ENCODE results near the gene ZMAT1. TPM values are rescaled to one million over a fixed set of nuclear protein-coding genes. Genes with fewer than 3 reads are reported as not detected.
"Not testable (repeated sequence)": the region's sequence is repeated elsewhere in the genome, so short reads cannot be mapped to it uniquely, and the experiment has no call there.

Gene ZMAT1
- 1 to 10 TPM; 3.0 to 3.6 TPM for total RNA-seq

- Mint-ChIP-seq H3K4me1 (peaks cover 11% of the 10 kb centered on the region), H3K27me3 (no peaks in the 10 kb centered on the region), H3K36me3 (ENCODE audit: low read depth) (peaks cover 5% of the 10 kb centered on the region), H3K9me3 (peaks cover 7% of the 10 kb centered on the region), H3K4me3 (peak within 1 kb of the TSS; percentile 80), H3K27ac (peak within 1 kb of the TSS; percentile 77)
- DNase-seq: peak; percentile 92
- ChIA-PET CTCF (interaction anchor here (0.8 to 0.9 kb wide), 2 partner anchors 8 to 517 kb away, joined by 3 read pairs; no protein-coding TSS in a partner anchor), POLR2A (interaction anchor here (0.6 to 1.7 kb wide), 5 partner anchors 21 to 668 kb away, joined by 3 to 9 read pairs (median 3); partner anchors contain the start of genes ARMCX5, ARMCX6, RPL36A and TIMM8A)
Measured at GRCh38 chrX:101931488-101932248, at the start of gene ZMAT1. Gene ZMAT1, minus strand, starts transcription at chrX:101932027. Its CDS starts 19 bp downstream, at chrX:101932008.

- no peak overlapping the region for H3K4me3 Mint-ChIP-seq
- H3K27me3 Mint-ChIP-seq: no peaks in the 10 kb centered on the region
- no peaks in the 10 kb centered on the region for H3K4me1 Mint-ChIP-seq
- no peak for DNase-seq
- H3K27ac Mint-ChIP-seq: no peak overlapping the region
- ChIA-PET POLR2A (no interaction called here), CTCF (no interaction called here)
- H3K36me3 Mint-ChIP-seq (ENCODE audit: low read depth): no peaks in the 10 kb centered on the region
- H3K9me3 Mint-ChIP-seq: no peaks in the 10 kb centered on the region
Measured at GRCh38 chrX:101977106-101977505, 45.3 kb upstream of the ZMAT1 start.

- no peak for DNase-seq
- Mint-ChIP-seq H3K27ac (no peak overlapping the region), H3K9me3 (no peaks in the 10 kb centered on the region), H3K4me1 (no peaks in the 10 kb centered on the region), H3K27me3 (no peaks in the 10 kb centered on the region), H3K36me3 (ENCODE audit: low read depth) (no peaks in the 10 kb centered on the region), H3K4me3 (no peak overlapping the region)
- ChIA-PET POLR2A (no interaction called here), CTCF (no interaction called here)
Measured at GRCh38 chrX:101973066-101973465, 41.2 kb upstream of the ZMAT1 start.

- H3K4me1 Mint-ChIP-seq; DNase-seq; H3K36me3 Mint-ChIP-seq (ENCODE audit: low read depth); H3K27ac Mint-ChIP-seq; H3K4me3 Mint-ChIP-seq; H3K9me3 Mint-ChIP-seq; POLR2A ChIA-PET; CTCF ChIA-PET; H3K27me3 Mint-ChIP-seq: not testable (repeated sequence)
Measured at GRCh38 chrX:101964923-101965539, 33.2 kb upstream of the ZMAT1 start.

GRCh38 chrX:101958139-101958538, 26.3 kb upstream of the ZMAT1 start:
- ChIA-PET POLR2A (no interaction called here), CTCF (no interaction called here)
- no peak overlapping the region for H3K27ac Mint-ChIP-seq

GRCh38 chrX:101957174-101957573, 25.3 kb upstream of the ZMAT1 start:
- no peak overlapping the region for H3K27ac Mint-ChIP-seq
- ChIA-PET CTCF (no interaction called here), POLR2A (no interaction called here)
- no peaks in the 10 kb centered on the region for H3K36me3 Mint-ChIP-seq (ENCODE audit: low read depth)
- DNase-seq: no peak
- H3K4me3 Mint-ChIP-seq: no peak overlapping the region
- peaks cover 6% of the 10 kb centered on the region for H3K9me3 Mint-ChIP-seq
- peaks cover 7% of the 10 kb centered on the region for H3K4me1 Mint-ChIP-seq
- H3K27me3 Mint-ChIP-seq: peaks cover 3% of the 10 kb centered on the region

More at GRCh38 chrX:101958139-101958538, 26.3 kb upstream of the ZMAT1 start:
- Mint-ChIP-seq H3K9me3 (peaks cover 1% of the 10 kb centered on the region), H3K36me3 (ENCODE audit: low read depth) (no peaks in the 10 kb centered on the region), H3K27me3 (peaks cover under 1% of the 10 kb centered on the region), H3K4me1 (peaks cover 7% of the 10 kb centered on the region), H3K4me3 (no peak overlapping the region)
- no peak for DNase-seq

- no peak overlapping the region for H3K4me3 Mint-ChIP-seq
- H3K27me3 Mint-ChIP-seq: peaks cover 3% of the 10 kb centered on the region
- peaks cover 7% of the 10 kb centered on the region for H3K4me1 Mint-ChIP-seq
- ChIA-PET POLR2A (no interaction called here), CTCF (no interaction called here)
- H3K27ac Mint-ChIP-seq: no peak overlapping the region
- no peaks in the 10 kb centered on the region for H3K36me3 Mint-ChIP-seq (ENCODE audit: low read depth)
- peaks cover 6% of the 10 kb centered on the region for H3K9me3 Mint-ChIP-seq
- no peak for DNase-seq
Measured at GRCh38 chrX:101956556-101956955, 24.7 kb upstream of the ZMAT1 start.

GRCh38 chrX:101950581-101950980, 18.8 kb upstream of the ZMAT1 start:
- Mint-ChIP-seq H3K4me3 (no peak overlapping the region), H3K27me3 (peaks cover 4% of the 10 kb centered on the region), H3K27ac (no peak overlapping the region), H3K36me3 (ENCODE audit: low read depth) (no peaks in the 10 kb centered on the region), H3K9me3 (peaks cover 6% of the 10 kb centered on the region), H3K4me1 (no peaks in the 10 kb centered on the region)
- ChIA-PET POLR2A (no interaction called here), CTCF (no interaction called here)
- no peak for DNase-seq

- peaks cover 7% of the 10 kb centered on the region for H3K9me3 Mint-ChIP-seq
- DNase-seq: no peak
- ChIA-PET CTCF (interaction anchor here (0.8 to 0.9 kb wide), 2 partner anchors 9 to 518 kb away, joined by 3 read pairs; no protein-coding TSS in a partner anchor), POLR2A (interaction anchor here (0.6 to 1.7 kb wide), 5 partner anchors 21 to 667 kb away, joined by 3 to 9 read pairs (median 3); partner anchors contain the start of genes ARMCX5, ARMCX6, RPL36A and TIMM8A)
- peaks cover 11% of the 10 kb centered on the region for H3K4me1 Mint-ChIP-seq
- peak overlapping the region; percentile 80 for H3K4me3 Mint-ChIP-seq
- peak overlapping the region; percentile 66 for H3K27ac Mint-ChIP-seq
- peaks cover 5% of the 10 kb centered on the region for H3K36me3 Mint-ChIP-seq (ENCODE audit: low read depth)
- no peaks in the 10 kb centered on the region for H3K27me3 Mint-ChIP-seq
Measured at GRCh38 chrX:101932249-101932570, 383 bp upstream of the ZMAT1 start.

GRCh38 chrX:101931136-101931487, 715 bp downstream of the ZMAT1 start:
- Mint-ChIP-seq H3K4me1 (peaks cover 11% of the 10 kb centered on the region), H3K36me3 (ENCODE audit: low read depth) (peaks cover 5% of the 10 kb centered on the region), H3K27me3 (no peaks in the 10 kb centered on the region), H3K4me3 (peak overlapping the region; percentile 80), H3K27ac (peak overlapping the region; percentile 77), H3K9me3 (peaks cover 7% of the 10 kb centered on the region)
- ChIA-PET POLR2A (interaction anchor here (1.7 kb wide), 1 partner anchor 540 kb away, joined by 9 read pairs; the partner anchor contains the start of gene RPL36A), CTCF (no interaction called here)
- DNase-seq: no peak

GRCh38 chrX:101925733-101926132, 6.1 kb downstream of the ZMAT1 start:
- CTCF ChIA-PET: no interaction called here
- no peaks in the 10 kb centered on the region for H3K36me3 Mint-ChIP-seq (ENCODE audit: low read depth)
- H3K9me3 Mint-ChIP-seq: no peaks in the 10 kb centered on the region
- POLR2A ChIA-PET: no interaction called here
- no peaks in the 10 kb centered on the region for H3K4me1 Mint-ChIP-seq
- H3K27ac Mint-ChIP-seq: no peak overlapping the region
- H3K27me3 Mint-ChIP-seq: no peaks in the 10 kb centered on the region
- H3K4me3 Mint-ChIP-seq: no peak overlapping the region
- no peak for DNase-seq

GRCh38 chrX:101918751-101919150, 13.1 kb downstream of the ZMAT1 start:
- Mint-ChIP-seq H3K27me3 (no peaks in the 10 kb centered on the region), H3K4me1 (no peaks in the 10 kb centered on the region), H3K4me3 (no peak overlapping the region), H3K36me3 (ENCODE audit: low read depth) (no peaks in the 10 kb centered on the region), H3K27ac (no peak overlapping the region), H3K9me3 (no peaks in the 10 kb centered on the region)
- no peak for DNase-seq
- ChIA-PET CTCF (no interaction called here), POLR2A (no interaction called here)

- Mint-ChIP-seq H3K9me3 (peaks cover 12% of the 10 kb centered on the region), H3K27ac (no peak overlapping the region), H3K36me3 (ENCODE audit: low read depth) (no peaks in the 10 kb centered on the region), H3K4me1 (no peaks in the 10 kb centered on the region), H3K27me3 (no peaks in the 10 kb centered on the region), H3K4me3 (no peak overlapping the region)
- CTCF ChIA-PET: no interaction called here
- POLR2A ChIA-PET: no interaction called here
- DNase-seq: no peak
Measured at GRCh38 chrX:101906136-101906796, 25.6 kb downstream of the ZMAT1 start.
